ENCODE results near the gene STK32C.

DNA sequence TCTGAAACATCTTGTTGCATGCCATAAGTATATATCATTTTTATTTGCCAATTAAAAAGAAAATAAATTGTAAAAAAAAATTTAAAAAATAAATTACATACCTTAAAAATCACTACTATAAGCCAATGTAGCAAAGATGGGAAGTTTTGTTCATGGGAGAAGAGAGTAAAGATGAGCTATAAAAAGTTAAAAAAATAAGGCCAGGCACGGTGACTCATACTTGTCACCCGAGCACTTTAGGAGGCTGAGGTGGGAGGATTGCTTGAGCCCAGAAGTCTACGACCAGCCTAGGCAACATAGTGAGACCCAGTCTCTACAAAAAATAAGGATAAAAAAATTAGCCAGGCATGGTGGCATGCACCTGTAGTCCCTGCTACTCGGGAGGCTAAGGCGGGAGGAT, 8.4 kb upstream of the STK32C start:
- TF ChIP-seq POLR2A (IDR thresholded peaks at IDR 0.05; ENCODE audit: low read depth, low read length) (no peak), TAF1 (IDR thresholded peaks at IDR 0.05; ENCODE audit: low read depth, low read length) (no peak), POLR2AphosphoS5 (IDR thresholded peaks at IDR 0.05; ENCODE audit: low read depth, low read length) (no peak), SPI1 (IDR thresholded peaks at IDR 0.05; ENCODE audit: low read depth, low read length) (no peak)
